ENCODE measurements around the gene CFAP299.

CFAP299 gene

DNA sequence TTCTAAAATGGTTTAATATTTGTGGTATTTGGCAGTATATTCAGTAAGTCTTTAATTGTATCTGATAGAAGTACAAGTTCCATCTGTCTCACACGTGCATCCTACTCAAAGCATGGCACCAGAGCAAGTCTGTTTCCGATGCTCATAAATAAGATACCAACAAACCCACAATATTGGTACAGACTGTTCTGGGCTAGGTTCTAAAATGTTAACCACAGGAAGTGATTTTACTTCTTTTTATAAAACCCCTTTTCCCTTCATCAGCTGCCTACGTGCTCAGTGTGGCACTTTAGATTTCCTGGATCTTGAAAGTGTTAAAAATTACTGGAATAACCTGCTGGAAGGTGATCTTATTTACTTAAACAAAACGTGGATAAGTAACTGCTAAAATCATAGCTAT is 165.1 kb downstream of the CFAP299 start:
- 0 out of 2 replicates have a peak, but pooled peaks cover 3% of the 10 kb centered on the region for H3K36me3 ChIP-seq (ENCODE audit: control insufficient read depth, insufficient read depth, low read length)
- no peaks in the 10 kb centered on the region for H3K4me1 ChIP-seq (ENCODE audit: control insufficient read depth, insufficient read depth, low read length)
- no peaks in the 10 kb centered on the region for H3K27me3 ChIP-seq (ENCODE audit: control insufficient read depth, insufficient read depth, low read length)
- H3K27ac ChIP-seq (ENCODE audit: low read depth, low read length) = no peak overlapping the region
- H3K4me3 ChIP-seq (ENCODE audit: low read depth, low read length) = no peak overlapping the region
- H3K9me3 ChIP-seq (ENCODE audit: control insufficient read depth, insufficient read depth, low read length) = peaks cover 22% of the 10 kb centered on the region
- H3K9ac ChIP-seq (ENCODE audit: low read depth, low read length) = no peak overlapping the region

DNA sequence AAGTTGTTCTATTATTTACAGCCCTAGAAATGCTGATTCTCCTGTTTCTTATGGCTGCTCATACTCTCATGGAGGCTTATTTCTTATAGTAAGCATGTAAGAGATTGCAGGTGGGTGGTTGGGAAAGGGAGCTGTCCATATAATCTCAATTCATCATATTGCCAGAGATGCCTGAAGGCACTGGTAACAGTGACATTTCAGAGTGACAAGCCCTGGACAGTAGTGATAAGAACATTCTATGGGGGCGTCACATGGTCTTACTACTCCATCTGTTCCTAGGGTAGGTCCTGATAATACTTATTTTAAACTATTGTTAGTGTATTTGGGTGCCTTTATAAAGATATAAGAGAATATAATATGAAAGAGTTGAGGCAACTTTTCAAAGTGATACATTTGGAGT is 171.5 kb downstream of the CFAP299 start:
- Histone ChIP-seq H3K27ac (ENCODE audit: low read depth, low read length) (no peak overlapping the region), H3K4me3 (ENCODE audit: low read depth, low read length) (no peak overlapping the region), H3K4me1 (ENCODE audit: control insufficient read depth, insufficient read depth, low read length) (no peaks in the 10 kb centered on the region), H3K27me3 (ENCODE audit: control insufficient read depth, insufficient read depth, low read length) (no peaks in the 10 kb centered on the region), H3K36me3 (ENCODE audit: control insufficient read depth, insufficient read depth, low read length) (no peaks in the 10 kb centered on the region), H3K9ac (ENCODE audit: low read depth, low read length) (no peak overlapping the region), H3K9me3 (ENCODE audit: control insufficient read depth, insufficient read depth, low read length) (no peaks in the 10 kb centered on the region)

DNA sequence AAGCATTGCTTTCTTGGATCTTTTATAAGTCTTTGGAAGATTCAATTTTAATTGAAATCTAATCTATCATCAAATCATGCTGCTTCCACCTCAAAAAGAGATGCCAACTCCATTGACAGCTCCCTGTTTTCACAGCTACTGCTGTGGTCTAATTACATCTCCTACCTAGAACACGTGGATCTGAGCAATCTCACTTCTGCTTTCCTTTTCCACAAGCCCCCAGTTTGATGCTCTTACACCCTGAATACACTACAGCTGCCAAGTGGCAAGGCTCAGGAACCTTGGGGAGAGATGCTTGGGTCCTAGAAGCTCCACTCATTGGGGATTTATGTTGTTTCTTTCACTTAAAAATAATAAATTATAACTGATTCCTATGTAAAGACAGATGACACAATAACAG is 172.0 kb downstream of the CFAP299 start:
- Histone ChIP-seq H3K9me3 (ENCODE audit: control insufficient read depth, insufficient read depth, low read length) (no peaks in the 10 kb centered on the region), H3K4me3 (ENCODE audit: low read depth, low read length) (no peak overlapping the region), H3K9ac (ENCODE audit: low read depth, low read length) (no peak overlapping the region), H3K36me3 (ENCODE audit: control insufficient read depth, insufficient read depth, low read length) (no peaks in the 10 kb centered on the region), H3K27me3 (ENCODE audit: control insufficient read depth, insufficient read depth, low read length) (no peaks in the 10 kb centered on the region), H3K27ac (ENCODE audit: low read depth, low read length) (no peak overlapping the region), H3K4me1 (ENCODE audit: control insufficient read depth, insufficient read depth, low read length) (no peaks in the 10 kb centered on the region)

DNA sequence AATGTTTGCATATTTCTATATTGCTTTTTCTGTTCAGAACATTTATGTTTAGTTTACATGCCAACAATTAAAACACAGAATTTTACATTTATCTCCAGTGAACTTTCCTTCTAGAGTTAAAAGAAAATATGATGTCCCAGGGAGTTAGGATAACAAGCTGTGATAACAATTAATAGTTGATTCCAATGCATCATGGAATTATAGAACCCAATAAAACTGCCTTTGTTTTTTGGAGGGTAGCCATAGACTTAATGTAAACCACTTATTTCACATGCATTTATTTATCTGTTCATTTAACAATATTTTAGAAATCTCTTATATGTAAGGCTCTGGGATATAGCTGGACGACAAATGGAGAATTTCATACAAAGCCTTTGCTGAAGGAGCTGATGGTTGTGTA is 180.0 kb downstream of the CFAP299 start:
- no peaks in the 10 kb centered on the region for H3K9me3 ChIP-seq (ENCODE audit: control insufficient read depth, insufficient read depth, low read length)

DNA sequence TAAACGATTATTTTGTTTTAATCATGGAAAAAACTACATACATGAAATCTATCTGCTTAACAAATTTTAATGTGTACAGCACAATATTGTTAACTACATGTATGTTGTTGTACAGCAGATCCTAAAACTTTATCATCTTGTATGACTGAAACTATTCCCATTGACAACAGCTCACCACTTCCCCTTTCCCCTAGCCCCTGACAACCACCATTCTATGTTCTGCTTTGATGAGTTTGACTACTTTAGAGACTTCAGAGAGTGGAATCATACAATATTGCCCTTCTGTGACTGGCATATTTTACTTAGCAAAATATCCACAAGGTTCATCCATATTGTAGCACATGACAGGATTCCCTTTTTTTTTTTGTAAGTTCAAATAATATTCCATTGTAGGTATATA is 185.9 kb downstream of the CFAP299 start:
- H3K36me3 ChIP-seq (ENCODE audit: control insufficient read depth, insufficient read depth, low read length) = no peaks in the 10 kb centered on the region
- H3K27ac ChIP-seq (ENCODE audit: low read depth, low read length) = no peak overlapping the region
- H3K9ac ChIP-seq (ENCODE audit: low read depth, low read length) = no peak overlapping the region
- H3K27me3 ChIP-seq (ENCODE audit: control insufficient read depth, insufficient read depth, low read length) = no peaks in the 10 kb centered on the region
- H3K4me1 ChIP-seq (ENCODE audit: control insufficient read depth, insufficient read depth, low read length) = no peaks in the 10 kb centered on the region
- H3K9me3 ChIP-seq (ENCODE audit: control insufficient read depth, insufficient read depth, low read length) = no peaks in the 10 kb centered on the region
- H3K4me3 ChIP-seq (ENCODE audit: low read depth, low read length) = no peak overlapping the region

More for the DNA sequence above, 180.0 kb downstream of the CFAP299 start:
- H3K36me3 ChIP-seq (ENCODE audit: control insufficient read depth, insufficient read depth, low read length) = no peaks in the 10 kb centered on the region
- peaks cover 12% of the 10 kb centered on the region; the same call in 1 of the 2 replicates for H3K4me1 ChIP-seq (ENCODE audit: control insufficient read depth, insufficient read depth, low read length)
- no peak overlapping the region for H3K4me3 ChIP-seq (ENCODE audit: low read depth, low read length)
- H3K27me3 ChIP-seq (ENCODE audit: control insufficient read depth, insufficient read depth, low read length) = no peaks in the 10 kb centered on the region
- H3K9ac ChIP-seq (ENCODE audit: low read depth, low read length) = no peak overlapping the region
- no peak overlapping the region for H3K27ac ChIP-seq (ENCODE audit: low read depth, low read length)

DNA sequence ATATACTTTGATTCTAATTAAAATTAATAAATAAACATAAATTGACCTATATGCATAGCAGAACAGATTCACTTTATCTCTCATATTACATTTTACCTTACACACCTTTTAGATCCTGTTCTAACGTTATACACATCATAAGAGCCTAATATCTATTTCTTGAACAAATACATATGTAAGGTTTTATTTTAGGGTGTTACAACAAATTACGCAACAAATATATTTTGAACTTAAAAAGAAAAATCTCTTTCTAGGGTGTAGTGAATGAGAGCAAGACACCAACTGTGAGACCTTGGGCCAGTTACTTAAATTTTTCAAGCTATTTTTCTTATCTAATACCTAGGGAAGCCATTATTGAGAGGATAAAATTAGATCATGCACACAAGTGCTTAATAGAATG is 191.2 kb downstream of the CFAP299 start:
- H3K4me3 ChIP-seq (ENCODE audit: low read depth, low read length) = no peak overlapping the region
- H3K27ac ChIP-seq (ENCODE audit: low read depth, low read length) = no peak overlapping the region
- no peak overlapping the region for H3K9ac ChIP-seq (ENCODE audit: low read depth, low read length)
- H3K9me3 ChIP-seq (ENCODE audit: control insufficient read depth, insufficient read depth, low read length) = no peaks in the 10 kb centered on the region
- no peaks in the 10 kb centered on the region for H3K36me3 ChIP-seq (ENCODE audit: control insufficient read depth, insufficient read depth, low read length)
- H3K27me3 ChIP-seq (ENCODE audit: control insufficient read depth, insufficient read depth, low read length) = no peaks in the 10 kb centered on the region
- H3K4me1 ChIP-seq (ENCODE audit: control insufficient read depth, insufficient read depth, low read length) = no peaks in the 10 kb centered on the region

DNA sequence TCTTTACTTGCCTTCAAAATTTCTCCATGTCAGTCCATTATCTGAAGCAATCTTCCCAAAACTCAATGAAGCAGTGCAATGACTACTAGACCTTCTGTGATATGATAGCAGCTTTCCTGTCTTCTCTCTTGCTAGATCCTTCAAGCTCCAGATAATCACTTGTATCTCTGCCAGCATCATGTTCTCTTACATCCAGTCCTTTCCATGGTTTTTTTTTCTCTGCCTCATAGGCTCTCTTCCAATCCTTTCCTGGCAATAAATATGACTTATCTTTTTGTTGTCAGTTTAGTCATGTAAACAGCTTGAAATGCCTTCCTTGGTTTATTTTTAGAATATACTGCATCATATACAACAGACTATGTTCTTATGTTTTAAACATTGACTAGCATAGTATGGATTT is 193.5 kb downstream of the CFAP299 start:
- H3K27me3 ChIP-seq (ENCODE audit: control insufficient read depth, insufficient read depth, low read length) = no peaks in the 10 kb centered on the region
- H3K36me3 ChIP-seq (ENCODE audit: control insufficient read depth, insufficient read depth, low read length) = no peaks in the 10 kb centered on the region
- H3K4me3 ChIP-seq (ENCODE audit: low read depth, low read length) = no peak overlapping the region
- no peaks in the 10 kb centered on the region for H3K9me3 ChIP-seq (ENCODE audit: control insufficient read depth, insufficient read depth, low read length)
- no peak overlapping the region for H3K27ac ChIP-seq (ENCODE audit: low read depth, low read length)
- peaks cover 20% of the 10 kb centered on the region for H3K4me1 ChIP-seq (ENCODE audit: control insufficient read depth, insufficient read depth, low read length)
- no peak overlapping the region for H3K9ac ChIP-seq (ENCODE audit: low read depth, low read length)

DNA sequence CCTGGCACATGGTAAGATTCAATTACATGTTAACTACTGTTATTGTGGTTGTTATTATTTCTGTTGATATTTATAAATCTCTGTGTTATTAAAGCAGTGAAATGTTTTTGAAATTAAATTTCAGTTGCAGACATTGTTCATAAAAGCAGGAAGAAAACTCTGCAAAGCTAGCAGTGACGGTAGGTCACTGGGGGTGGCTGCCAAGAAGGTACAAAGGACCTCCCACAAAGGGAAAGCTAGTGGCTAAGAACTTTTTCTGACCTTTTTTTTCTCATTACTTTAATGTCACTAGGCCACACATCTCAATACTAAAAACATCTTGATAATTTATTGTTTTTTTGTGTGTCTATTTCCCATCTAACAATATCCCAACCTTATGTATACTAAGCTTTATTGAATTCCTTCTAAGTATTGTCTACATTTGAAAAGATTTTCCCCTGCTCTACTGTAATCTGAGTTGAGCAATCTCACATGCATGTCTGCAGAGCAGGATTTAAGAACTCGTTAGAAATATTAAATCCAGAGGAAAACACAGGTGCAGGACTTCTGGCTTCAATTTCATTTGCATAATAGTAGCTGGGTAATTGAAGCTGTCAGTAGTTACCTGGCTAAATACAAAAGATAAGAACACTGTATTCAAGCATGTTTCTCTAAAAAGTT is 197.3 kb downstream of the CFAP299 start:
- Histone ChIP-seq H3K9ac (ENCODE audit: low read depth, low read length) (peak overlapping the region; percentile 17; the same call in 1 of the 2 replicates), H3K27ac (ENCODE audit: low read depth, low read length) (peak overlapping the region; percentile 6), H3K4me1 (ENCODE audit: control insufficient read depth, insufficient read depth, low read length) (peaks cover 20% of the 10 kb centered on the region), H3K4me3 (ENCODE audit: low read depth, low read length) (peak overlapping the region; percentile 25; the same call in 1 of the 2 replicates), H3K27me3 (ENCODE audit: control insufficient read depth, insufficient read depth, low read length) (no peaks in the 10 kb centered on the region), H3K9me3 (ENCODE audit: control insufficient read depth, insufficient read depth, low read length) (no peaks in the 10 kb centered on the region), H3K36me3 (ENCODE audit: control insufficient read depth, insufficient read depth, low read length) (no peaks in the 10 kb centered on the region)

DNA sequence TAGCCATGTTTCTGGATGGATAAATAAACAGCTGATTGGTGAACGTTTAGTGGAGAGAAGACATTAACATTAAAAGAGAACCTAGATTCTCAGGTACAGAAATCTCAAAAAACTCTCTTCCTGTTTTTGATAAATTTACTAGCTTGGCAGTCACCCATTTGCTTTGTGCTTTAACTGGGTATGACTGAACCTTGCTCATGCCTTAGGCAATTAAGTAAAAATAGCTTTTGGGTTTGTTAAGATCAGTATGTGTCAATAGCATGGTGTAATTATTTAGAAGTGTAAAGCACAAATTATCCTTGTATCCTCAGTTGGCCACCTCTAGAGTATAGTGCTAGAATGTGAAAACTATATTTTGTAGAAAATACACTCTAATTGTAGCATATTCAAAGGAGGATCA is 200.0 kb downstream of the CFAP299 start:
- Histone ChIP-seq H3K9me3 (ENCODE audit: control insufficient read depth, insufficient read depth, low read length) (no peaks in the 10 kb centered on the region), H3K4me3 (ENCODE audit: low read depth, low read length) (no peak overlapping the region), H3K4me1 (ENCODE audit: control insufficient read depth, insufficient read depth, low read length) (peaks cover 20% of the 10 kb centered on the region), H3K27me3 (ENCODE audit: control insufficient read depth, insufficient read depth, low read length) (no peaks in the 10 kb centered on the region), H3K36me3 (ENCODE audit: control insufficient read depth, insufficient read depth, low read length) (no peaks in the 10 kb centered on the region), H3K9ac (ENCODE audit: low read depth, low read length) (no peak overlapping the region), H3K27ac (ENCODE audit: low read depth, low read length) (no peak overlapping the region)

DNA sequence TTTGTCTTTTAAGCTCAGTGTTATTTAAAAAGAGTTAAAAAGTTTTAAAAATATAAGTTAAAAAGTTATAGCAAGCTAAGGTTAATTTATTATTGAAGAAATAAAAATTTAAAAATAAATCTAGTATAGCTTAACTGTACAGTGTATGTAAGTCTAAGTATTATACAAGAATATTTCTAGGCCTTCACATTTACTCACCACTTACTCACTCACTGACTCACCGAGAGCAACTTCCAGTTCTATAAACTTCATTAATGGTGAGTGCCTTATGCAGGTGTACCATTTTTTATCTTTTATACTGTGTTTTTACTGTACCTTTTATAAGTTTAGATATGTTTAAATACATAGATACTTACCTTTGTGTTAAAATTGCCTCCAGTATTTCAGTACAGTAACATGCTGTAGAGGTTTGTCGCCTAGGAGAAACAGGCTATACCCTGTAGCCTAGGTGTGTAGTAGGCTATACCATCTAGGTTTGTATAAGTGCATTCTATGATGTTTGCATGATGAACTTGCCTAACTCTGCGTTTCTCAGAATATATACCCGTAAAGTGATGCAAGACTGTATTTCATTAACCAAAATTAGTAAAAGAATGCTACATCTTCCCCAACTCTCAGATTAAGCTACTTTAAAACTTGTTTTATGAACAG is 202.9 kb downstream of the CFAP299 start:
- H3K9ac ChIP-seq (ENCODE audit: low read depth, low read length) = no peak overlapping the region
- H3K9me3 ChIP-seq (ENCODE audit: control insufficient read depth, insufficient read depth, low read length) = no peaks in the 10 kb centered on the region
- no peaks in the 10 kb centered on the region for H3K27me3 ChIP-seq (ENCODE audit: control insufficient read depth, insufficient read depth, low read length)
- H3K36me3 ChIP-seq (ENCODE audit: control insufficient read depth, insufficient read depth, low read length) = no peaks in the 10 kb centered on the region
- no peak overlapping the region for H3K27ac ChIP-seq (ENCODE audit: low read depth, low read length)
- H3K4me1 ChIP-seq (ENCODE audit: control insufficient read depth, insufficient read depth, low read length) = peaks cover 11% of the 10 kb centered on the region
- H3K4me3 ChIP-seq (ENCODE audit: low read depth, low read length) = no peak overlapping the region

DNA sequence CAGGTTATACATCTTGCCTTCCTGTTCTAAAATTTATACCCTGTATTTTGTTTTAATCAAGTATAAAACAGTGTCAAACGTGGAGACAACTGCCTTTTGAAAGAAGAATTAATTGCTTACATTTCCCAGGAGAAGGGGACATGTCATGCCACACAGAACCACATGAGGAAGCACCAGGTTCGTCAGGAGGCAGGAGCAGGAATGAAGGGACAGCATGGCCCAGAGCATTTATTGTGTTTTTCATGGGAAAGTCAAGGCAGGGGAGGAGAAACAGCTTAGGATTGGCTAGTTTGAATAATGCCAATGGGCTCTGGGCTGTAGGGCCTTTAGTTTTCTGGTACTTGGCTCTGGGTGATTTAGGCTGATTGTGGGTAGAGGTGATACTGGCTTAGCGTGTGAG is 203.7 kb downstream of the CFAP299 start:
- Histone ChIP-seq H3K9ac (ENCODE audit: low read depth, low read length) (no peak overlapping the region), H3K4me1 (ENCODE audit: control insufficient read depth, insufficient read depth, low read length) (peaks cover 5% of the 10 kb centered on the region; the same call in 1 of the 2 replicates), H3K4me3 (ENCODE audit: low read depth, low read length) (no peak overlapping the region), H3K9me3 (ENCODE audit: control insufficient read depth, insufficient read depth, low read length) (no peaks in the 10 kb centered on the region), H3K27me3 (ENCODE audit: control insufficient read depth, insufficient read depth, low read length) (no peaks in the 10 kb centered on the region), H3K36me3 (ENCODE audit: control insufficient read depth, insufficient read depth, low read length) (no peaks in the 10 kb centered on the region), H3K27ac (ENCODE audit: low read depth, low read length) (no peak overlapping the region)
